GM18951 (cell line): ENCODE measurements around the gene TMEM81.

ENCODE experiments used
- POLR2A ChIP-seq: IDR thresholded peaks from 4 replicates; pipeline ENCODE4 v1.6.1; 2011; ENCODE audit warnings: mild to moderate bottlenecking; ENCODE audit not compliant: insufficient read length, insufficient read depth; ENCODE audit errors: extremely low read depth
- in situ Hi-C: fragments of 300-500 bp; cut with MboI; formaldehyde crosslinking; loops from one replicate; pipeline ENCODE4 v1.12.0; 2022; ENCODE audit warnings: low sequenced_read_pairs, mixed read lengths, inconsistent platforms; ENCODE audit not compliant: unreplicated experiment

The TMEM81 gene

DNA sequence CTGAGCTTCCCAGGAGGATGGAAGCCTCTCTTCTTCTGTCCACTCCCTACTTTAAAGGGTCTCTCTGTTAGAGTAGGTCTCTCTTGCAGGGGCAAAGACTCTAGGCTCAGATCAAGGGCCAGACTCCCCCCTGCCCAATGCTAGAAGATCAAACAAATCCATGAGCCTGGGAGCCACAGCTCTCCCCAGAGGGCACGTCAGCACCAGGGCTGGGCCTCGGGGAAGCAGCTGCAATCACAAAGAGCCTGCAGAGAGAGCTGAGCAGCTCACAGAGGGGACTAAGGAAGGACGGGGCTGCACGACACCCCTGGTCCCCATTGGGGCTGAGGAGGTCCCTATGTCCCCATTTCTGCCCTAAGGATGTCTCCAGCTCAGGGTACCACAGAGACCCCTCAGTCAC, 37.4 kb downstream of the TMEM81 start:
- in situ Hi-C loops, result no loop called here
- TF ChIP-seq POLR2A, result no peak

GRCh38 chr1:205045146-205045545, 39.1 kb downstream of the TMEM81 start:
- no peak for TF ChIP-seq POLR2A
- in situ Hi-C loops, result no loop called here

DNA sequence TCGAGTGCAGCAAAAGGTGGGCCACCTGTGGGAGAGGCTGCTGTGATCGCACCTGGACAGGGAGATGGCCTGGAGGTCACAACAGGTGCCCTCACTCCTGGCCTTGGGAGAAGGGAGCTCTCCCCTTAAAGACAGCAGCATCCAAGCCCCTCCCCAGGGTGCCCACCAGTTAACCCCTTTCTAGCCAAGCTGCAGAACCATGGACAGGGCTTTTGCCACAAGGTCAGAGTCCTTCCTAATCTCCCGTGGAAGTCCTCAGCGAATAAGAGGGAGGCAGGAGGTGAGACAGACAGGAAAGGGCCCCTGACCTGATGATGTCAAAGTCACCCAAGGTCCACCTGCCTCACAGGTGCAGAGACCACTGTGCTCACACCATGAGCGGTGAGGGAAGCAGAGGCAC, 39.5 kb downstream of the TMEM81 start:
- in situ Hi-C loops, result no loop called here
- TF ChIP-seq POLR2A, result no peak

DNA sequence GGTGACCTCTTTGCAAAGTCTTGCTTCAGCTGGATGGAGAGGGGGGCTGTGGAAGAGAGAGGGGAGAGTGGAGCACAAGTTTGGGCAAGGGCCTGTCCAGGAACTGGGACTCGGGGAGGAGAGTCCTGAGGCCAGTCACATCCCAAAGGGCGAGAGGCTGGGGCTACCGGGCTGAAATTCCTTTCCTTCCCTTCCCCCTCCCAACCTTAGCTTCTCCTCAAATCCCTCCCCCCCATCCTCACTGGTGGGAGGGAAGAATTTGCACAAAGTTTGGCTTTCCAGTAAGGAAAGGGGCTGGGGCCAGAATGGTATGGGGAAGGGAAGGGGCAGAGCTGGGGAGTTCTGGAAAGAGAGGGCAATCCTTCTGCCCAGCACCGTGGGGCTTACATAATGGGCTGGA, 40.4 kb downstream of the TMEM81 start:
- in situ Hi-C loops, result no loop called here
- TF ChIP-seq POLR2A, result no peak

- in situ Hi-C loops, result no loop called here
- no peak for TF ChIP-seq POLR2A
Observed at GRCh38 chr1:205042911-205043806, 41.1 kb downstream of the TMEM81 start, which contains the start of gene CNTN2. Gene CNTN2 (plus strand): TSS chr1:205043212. CDS start chr1:205053186, 9,974 bp downstream.

- in situ Hi-C loops, result no loop called here
Observed at GRCh38 chr1:205041998-205042910, 42.0 kb downstream of the TMEM81 start.

GRCh38 chr1:205041001-205041715, 43.1 kb downstream of the TMEM81 start:
- TF ChIP-seq POLR2A, result no peak

More at GRCh38 chr1:205041998-205042910, 42.0 kb downstream of the TMEM81 start:
- no peak for TF ChIP-seq POLR2A

GRCh38 chr1:205038132-205038786, 46.0 kb downstream of the TMEM81 start:
- TF ChIP-seq POLR2A, result no peak
- in situ Hi-C loops, result no loop called here

More at GRCh38 chr1:205041001-205041715, 43.1 kb downstream of the TMEM81 start:
- in situ Hi-C loops, result no loop called here

- TF ChIP-seq POLR2A, result no peak
- in situ Hi-C loops, result no loop called here
Observed at GRCh38 chr1:205037539-205037938, 46.7 kb downstream of the TMEM81 start.
